A375 (cell line): ENCODE measurements around the gene OR8I2. TPM values are rescaled to one million over a fixed set of nuclear protein-coding genes. Genes with fewer than 3 reads are reported as not detected.

Experiments used
- small RNA-seq: library from RNA; depleted of rRNA; stranded (forward); fragments of <200 nt; gene quantifications from one replicate; pipeline ENCODE3, GENCODE V24; 2014
- total RNA-seq: library from RNA; depleted of rRNA; stranded (reverse); fragments of >200 nt; shearing (Covaris generic); gene quantifications from 2 replicates; pipeline ENCODE4 v1.2.3, GENCODE V29; 2014; rRNA removed

The OR8I2 gene
- total RNA-seq = not detected in 2 replicates

GRCh38 chr11:56093008-56093407, at the start of gene OR8I2:
TSS of gene OR8I2 (plus strand) at chr11:56093308. CDS start at chr11:56093308, 0 bp downstream.

DNA sequence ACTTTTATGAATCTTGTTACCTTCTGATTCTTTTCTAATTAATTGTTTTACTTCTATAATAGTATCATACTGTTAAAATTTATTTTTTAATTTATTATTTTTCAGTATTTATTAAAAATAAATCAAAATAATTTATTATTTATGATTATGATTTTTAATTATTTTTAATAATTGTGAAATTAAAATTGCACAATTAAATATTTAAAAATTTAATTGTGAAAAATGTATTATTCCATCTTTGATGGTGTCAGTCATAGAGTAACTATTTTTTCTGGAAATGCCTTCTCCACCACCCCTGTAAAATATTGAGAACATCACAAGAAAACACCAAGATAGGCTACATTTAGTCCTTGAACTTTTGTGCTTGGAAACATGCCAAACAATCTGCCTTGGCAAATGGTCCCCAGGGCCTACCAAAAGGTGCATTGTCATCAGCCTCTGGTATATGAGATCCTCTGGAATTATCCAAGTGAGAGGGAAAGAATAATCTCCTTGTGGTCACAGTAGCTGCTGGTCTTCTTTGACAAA, 10.2 kb downstream of the OR8I2 start, which contains the start of gene OR8H2:
Gene OR8H2 (plus strand): TSS at position 478 of the 528 bp plus-strand sequence. CDS start 1,356 bp downstream, outside the sequence.

DNA sequence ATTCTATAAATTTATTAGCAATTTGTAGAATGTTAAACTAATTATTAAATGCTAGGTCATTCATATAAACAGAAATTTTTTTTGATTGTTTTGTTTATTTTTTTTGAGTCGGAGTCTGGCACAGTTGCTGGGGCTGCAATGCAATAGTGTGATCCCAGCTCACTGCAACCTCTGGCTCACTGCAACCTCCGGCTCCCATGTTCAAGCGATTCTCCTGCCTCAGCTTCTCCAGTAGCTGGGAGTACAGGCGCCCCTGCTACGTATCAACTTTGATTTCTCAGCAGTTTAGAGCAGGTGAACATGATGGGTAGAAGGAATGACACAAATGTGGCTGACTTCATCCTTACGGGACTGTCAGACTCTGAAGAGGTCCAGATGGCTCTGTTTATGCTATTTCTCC, 29.0 kb downstream of the OR8I2 start, which contains the start of gene OR8H3:
Gene OR8H3 (plus strand): TSS at position 301 of the 400 bp plus-strand sequence. CDS start 0 bp downstream, at position 301.

DNA sequence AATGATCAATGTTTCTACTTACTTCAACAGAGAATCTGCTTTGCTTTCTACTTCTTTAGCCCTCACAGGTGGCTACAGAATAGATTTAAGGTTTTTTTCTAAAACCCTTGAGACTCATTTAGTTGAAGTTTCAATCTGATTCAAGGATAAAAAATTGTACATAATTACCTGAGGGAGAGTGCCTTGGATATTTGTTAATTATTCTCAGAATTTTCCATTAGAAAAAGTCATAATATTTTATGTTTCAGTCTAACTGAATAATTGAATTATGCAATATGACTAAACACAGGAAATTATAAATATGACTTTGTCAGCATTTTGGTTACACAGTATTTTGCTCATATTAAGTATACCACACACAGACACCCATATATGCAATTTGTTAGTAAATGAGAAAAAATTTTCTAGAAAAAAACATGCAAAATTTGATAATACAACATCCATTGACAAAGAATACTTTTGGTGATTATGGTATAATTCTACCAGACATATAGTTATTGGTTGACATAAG, 47.1 kb downstream of the OR8I2 start, which contains the start of gene OR8J3:
Gene OR8J3 (minus strand): TSS at position 51 of the 511 bp plus-strand sequence. CDS start 2,483 bp downstream, outside the sequence.

Small RNA genes within 50 kb of the gene (small RNA-seq; reads per million reads assigned to genes)
- not detected for gene OR8I4P

Other genes starting within 250 kb of the OR8I2 start
- 1.0 and 1.2 TPM in 2 replicates for gene TRIM51, start 210.0 kb upstream of the OR8I2 start, total RNA-seq
- not detected in 2 replicates for gene OR5W2, start 178.7 kb upstream of the OR8I2 start, total RNA-seq
- not detected in 2 replicates for gene OR5I1, start 156.9 kb upstream of the OR8I2 start, total RNA-seq
- gene OR10AG1, start 123.4 kb upstream of the OR8I2 start, total RNA-seq = not detected in 2 replicates
- gene OR5F1, start 98.7 kb upstream of the OR8I2 start, total RNA-seq = not detected in 2 replicates
- not detected in 2 replicates for gene OR5AS1, start 65.7 kb upstream of the OR8I2 start, total RNA-seq
- gene OR8H2, start 10.4 kb downstream of the OR8I2 start, total RNA-seq = not detected in 2 replicates
- not detected in 2 replicates for gene OR8H3, start 29.1 kb downstream of the OR8I2 start, total RNA-seq
- not detected in 2 replicates for gene OR8J3, start 46.9 kb downstream of the OR8I2 start, total RNA-seq
- not detected in 2 replicates for gene OR8K5, start 67.0 kb downstream of the OR8I2 start, total RNA-seq
- gene OR5J2, start 83.3 kb downstream of the OR8I2 start, total RNA-seq = not detected in 2 replicates
- gene OR5T2, start 140.9 kb downstream of the OR8I2 start, total RNA-seq = not detected in 2 replicates
- not detected in 2 replicates for gene OR5T3, start 158.9 kb downstream of the OR8I2 start, total RNA-seq
- not detected in 2 replicates for gene OR5T1, start 180.8 kb downstream of the OR8I2 start, total RNA-seq
- not detected in 2 replicates for gene OR8H1, start 198.9 kb downstream of the OR8I2 start, total RNA-seq
- not detected in 2 replicates for gene OR8K3, start 221.8 kb downstream of the OR8I2 start, total RNA-seq